ENCODE results near the gene KRT73.

DNA sequence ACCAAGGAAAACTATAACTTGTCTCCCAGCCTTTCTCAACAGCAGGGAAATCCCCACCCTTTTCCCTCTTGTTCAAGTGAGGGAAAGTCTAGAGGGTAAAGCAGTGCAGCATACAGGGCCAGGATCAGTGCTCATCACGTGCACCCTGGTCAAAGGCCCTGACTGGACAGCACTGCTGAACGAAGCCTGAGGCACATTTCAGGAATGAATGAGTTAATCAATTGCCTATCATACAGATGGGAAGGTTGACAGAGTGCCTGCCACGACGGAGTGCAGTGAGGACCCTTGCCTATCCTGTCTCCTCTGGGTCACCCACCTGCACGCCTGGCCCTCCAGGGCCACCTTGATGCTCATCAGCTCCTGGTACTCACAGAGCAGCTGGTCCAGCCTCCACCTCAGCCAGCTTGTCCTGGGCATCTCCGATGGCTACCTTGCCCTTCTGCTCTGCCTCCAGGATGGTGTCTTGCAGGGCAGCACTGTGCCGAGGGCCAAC, 11.7 kb upstream of the KRT73 start:
- TF ChIP-seq POLR2AphosphoS5 (IDR thresholded peaks at IDR 0.05; ENCODE audit: low read depth, low read length) (no peak), TAF1 (IDR thresholded peaks at IDR 0.05; ENCODE audit: low read depth, low read length) (no peak)
- TF ChIP-seq, protein P1, sequence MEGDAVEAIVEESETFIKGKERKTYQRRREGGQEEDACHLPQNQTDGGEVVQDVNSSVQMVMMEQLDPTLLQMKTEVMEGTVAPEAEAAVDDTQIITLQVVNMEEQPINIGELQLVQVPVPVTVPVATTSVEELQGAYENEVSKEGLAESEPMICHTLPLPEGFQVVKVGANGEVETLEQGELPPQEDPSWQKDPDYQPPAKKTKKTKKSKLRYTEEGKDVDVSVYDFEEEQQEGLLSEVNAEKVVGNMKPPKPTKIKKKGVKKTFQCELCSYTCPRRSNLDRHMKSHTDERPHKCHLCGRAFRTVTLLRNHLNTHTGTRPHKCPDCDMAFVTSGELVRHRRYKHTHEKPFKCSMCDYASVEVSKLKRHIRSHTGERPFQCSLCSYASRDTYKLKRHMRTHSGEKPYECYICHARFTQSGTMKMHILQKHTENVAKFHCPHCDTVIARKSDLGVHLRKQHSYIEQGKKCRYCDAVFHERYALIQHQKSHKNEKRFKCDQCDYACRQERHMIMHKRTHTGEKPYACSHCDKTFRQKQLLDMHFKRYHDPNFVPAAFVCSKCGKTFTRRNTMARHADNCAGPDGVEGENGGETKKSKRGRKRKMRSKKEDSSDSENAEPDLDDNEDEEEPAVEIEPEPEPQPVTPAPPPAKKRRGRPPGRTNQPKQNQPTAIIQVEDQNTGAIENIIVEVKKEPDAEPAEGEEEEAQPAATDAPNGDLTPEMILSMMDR (IDR thresholded peaks at IDR 0.05; ENCODE audit: control extremely low read depth in 1 of 3, insufficient read depth in 1 of 3, low read depth in 1 of 3, low read length in 3 of 3): no peak

Measured in H1 (cell line).